RWPE2 (cell line): ENCODE data around the gene CHIT1.

Experiments used
- ATAC-seq: fragments of 200-7000 bp; cut with Tn5 transposase; 3 replicates; pipeline ENCODE4 v1.9.1; 2021; ENCODE audit warnings: low read depth
- DNase-seq: peaks from one replicate; pipeline ENCODE4 v3.0.0-alpha.2; 2020; ENCODE audit warnings: low spot score
- H3K27ac ChIP-seq: fragments of 450-650 bp; 2 replicates; pipeline ENCODE4 v1.5.1; 2017; ENCODE audit warnings: mild to moderate bottlenecking; ENCODE audit not compliant: poor library complexity, severe bottlenecking
- H3K27me3 ChIP-seq: fragments of 250-450 bp; sonication (Bioruptor Pico); 2 replicates; pipeline ENCODE4 v1.5.1; 2021; ENCODE audit warnings: mild to moderate bottlenecking, moderate library complexity; ENCODE audit not compliant: insufficient read depth, poor library complexity, severe bottlenecking
- H3K36me3 ChIP-seq: fragments of 250-450 bp; sonication (Bioruptor Pico); 2 replicates; pipeline ENCODE4 v1.5.1; 2020; ENCODE audit warnings: low read depth, mild to moderate bottlenecking, moderate library complexity
- H3K4me1 ChIP-seq: fragments of 250-450 bp; sonication (Bioruptor Pico); 2 replicates; pipeline ENCODE4 v1.5.1; 2021; ENCODE audit warnings: mild to moderate bottlenecking, moderate library complexity; ENCODE audit not compliant: insufficient read depth, poor library complexity, severe bottlenecking
- H3K4me3 ChIP-seq: fragments of 250-450 bp; sonication (Bioruptor Pico); 2 replicates; pipeline ENCODE4 v1.5.1; 2021; ENCODE audit warnings: mild to moderate bottlenecking, moderate library complexity; ENCODE audit not compliant: severe bottlenecking
- H3K9me3 ChIP-seq: fragments of 250-450 bp; sonication (Bioruptor Pico); 2 replicates; pipeline ENCODE4 v1.5.1; 2021; ENCODE audit warnings: mild to moderate bottlenecking, moderate library complexity; ENCODE audit not compliant: severe bottlenecking
- TF ChIP-seq, protein P1 (sequence below): fragments of 450-650 bp; IDR thresholded peaks from one replicate; pipeline ENCODE4 v1.5.1; 2017; ENCODE audit warnings: mild to moderate bottlenecking, moderate library complexity; ENCODE audit not compliant: poor library complexity, severe bottlenecking

CHIT1 gene

DNA sequence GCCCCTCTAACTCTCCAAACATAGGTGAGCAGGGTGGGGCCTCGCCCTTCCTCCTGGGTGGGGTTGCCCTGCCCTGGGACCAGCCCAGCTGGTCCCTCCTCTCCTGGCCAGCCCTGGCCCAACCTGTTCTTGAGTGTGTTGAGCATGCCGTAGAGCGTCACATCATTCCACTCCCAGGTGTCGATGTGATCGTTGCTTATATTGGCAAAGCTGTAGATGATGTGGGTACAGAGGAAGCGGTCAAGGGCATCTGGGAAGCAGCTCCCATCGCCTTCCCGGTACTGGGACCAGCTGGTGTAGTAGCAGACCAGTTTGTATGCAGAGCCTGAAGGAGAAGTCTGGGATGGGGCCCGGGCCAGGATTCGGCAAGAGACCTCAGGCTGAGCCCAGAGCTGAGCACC, 44.4 kb downstream of the CHIT1 start:
- Histone ChIP-seq H3K4me1 (no peaks in the 10 kb centered on the region), H3K9me3 (no peaks in the 10 kb centered on the region), H3K36me3 (no peaks in the 10 kb centered on the region), H3K27ac (no peak overlapping the region), H3K27me3 (no peaks in the 10 kb centered on the region), H3K4me3 (no peak overlapping the region)
- ATAC-seq (no peak), DNase-seq (no peak)
- TF ChIP-seq, protein P1, sequence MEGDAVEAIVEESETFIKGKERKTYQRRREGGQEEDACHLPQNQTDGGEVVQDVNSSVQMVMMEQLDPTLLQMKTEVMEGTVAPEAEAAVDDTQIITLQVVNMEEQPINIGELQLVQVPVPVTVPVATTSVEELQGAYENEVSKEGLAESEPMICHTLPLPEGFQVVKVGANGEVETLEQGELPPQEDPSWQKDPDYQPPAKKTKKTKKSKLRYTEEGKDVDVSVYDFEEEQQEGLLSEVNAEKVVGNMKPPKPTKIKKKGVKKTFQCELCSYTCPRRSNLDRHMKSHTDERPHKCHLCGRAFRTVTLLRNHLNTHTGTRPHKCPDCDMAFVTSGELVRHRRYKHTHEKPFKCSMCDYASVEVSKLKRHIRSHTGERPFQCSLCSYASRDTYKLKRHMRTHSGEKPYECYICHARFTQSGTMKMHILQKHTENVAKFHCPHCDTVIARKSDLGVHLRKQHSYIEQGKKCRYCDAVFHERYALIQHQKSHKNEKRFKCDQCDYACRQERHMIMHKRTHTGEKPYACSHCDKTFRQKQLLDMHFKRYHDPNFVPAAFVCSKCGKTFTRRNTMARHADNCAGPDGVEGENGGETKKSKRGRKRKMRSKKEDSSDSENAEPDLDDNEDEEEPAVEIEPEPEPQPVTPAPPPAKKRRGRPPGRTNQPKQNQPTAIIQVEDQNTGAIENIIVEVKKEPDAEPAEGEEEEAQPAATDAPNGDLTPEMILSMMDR = no peak

- no peak overlapping the region for H3K4me3 ChIP-seq
- H3K27me3 ChIP-seq = no peaks in the 10 kb centered on the region
- H3K9me3 ChIP-seq = no peaks in the 10 kb centered on the region
- TF ChIP-seq, protein P1 = no peak
- ATAC-seq (no peak), DNase-seq (no peak)
- H3K36me3 ChIP-seq = no peaks in the 10 kb centered on the region
- H3K4me1 ChIP-seq = no peaks in the 10 kb centered on the region
- H3K27ac ChIP-seq = no peak overlapping the region
Observed at GRCh38 chr1:203184467-203184866, 45.0 kb downstream of the CHIT1 start.

- TF ChIP-seq, protein P1 = no peak
- no peak for DNase-seq
- Histone ChIP-seq H3K27me3 (no peaks in the 10 kb centered on the region), H3K36me3 (no peaks in the 10 kb centered on the region), H3K9me3 (no peaks in the 10 kb centered on the region), H3K4me3 (no peak overlapping the region), H3K4me1 (no peaks in the 10 kb centered on the region), H3K27ac (no peak overlapping the region)
- no peak for ATAC-seq
Observed at GRCh38 chr1:203183828-203184227, 45.6 kb downstream of the CHIT1 start.

GRCh38 chr1:203182387-203182953, 47.0 kb downstream of the CHIT1 start:
- Histone ChIP-seq H3K4me3 (no peak overlapping the region), H3K27ac (no peak overlapping the region), H3K9me3 (no peaks in the 10 kb centered on the region), H3K36me3 (no peaks in the 10 kb centered on the region), H3K27me3 (no peaks in the 10 kb centered on the region), H3K4me1 (no peaks in the 10 kb centered on the region)
- no peak for ATAC-seq
- DNase-seq = no peak
- TF ChIP-seq, protein P1 = no peak

GRCh38 chr1:203181586-203182386, 47.7 kb downstream of the CHIT1 start:
- Histone ChIP-seq H3K27ac (no peak overlapping the region), H3K36me3 (no peaks in the 10 kb centered on the region), H3K4me1 (no peaks in the 10 kb centered on the region), H3K27me3 (no peaks in the 10 kb centered on the region), H3K4me3 (no peak overlapping the region), H3K9me3 (no peaks in the 10 kb centered on the region)
- ATAC-seq (no peak), DNase-seq (no peak)
- TF ChIP-seq, protein P1 = no peak
